ENCODE results near the gene LAG3.

Gene LAG3

DNA sequence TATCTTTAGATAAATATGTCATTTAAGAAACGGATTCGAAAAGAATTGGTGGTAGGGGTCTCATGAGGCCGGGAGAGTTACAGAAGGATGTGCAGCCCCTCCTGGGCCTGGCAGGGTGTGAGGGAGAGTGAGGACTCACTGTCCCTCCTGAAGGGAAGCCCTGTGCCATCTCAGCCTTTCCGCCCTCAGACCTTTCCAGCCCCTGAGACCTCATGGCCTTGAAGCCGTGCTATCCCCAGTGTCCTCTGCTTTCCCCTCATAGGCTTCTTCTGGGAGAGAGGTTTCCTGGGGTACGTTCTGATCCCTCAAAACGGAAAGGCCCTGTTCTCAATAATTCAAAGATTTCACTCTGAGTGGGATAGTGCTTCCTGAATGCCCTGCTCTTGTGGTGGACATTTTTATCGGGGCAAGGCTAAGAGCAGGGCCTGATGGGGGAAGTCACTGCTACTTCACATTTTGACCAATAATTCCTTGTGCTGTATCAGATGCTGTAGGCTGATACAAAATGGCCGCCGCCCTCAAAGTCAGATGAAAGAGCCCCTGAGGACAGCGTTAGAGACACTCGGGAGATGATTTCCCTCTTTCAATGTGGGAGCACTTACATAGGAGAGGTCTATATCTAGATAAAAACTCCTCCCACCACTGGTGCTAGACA is 18.3 kb downstream of the LAG3 start:
- no peak for DNase-seq (ENCODE audit: low spot score)

DNA sequence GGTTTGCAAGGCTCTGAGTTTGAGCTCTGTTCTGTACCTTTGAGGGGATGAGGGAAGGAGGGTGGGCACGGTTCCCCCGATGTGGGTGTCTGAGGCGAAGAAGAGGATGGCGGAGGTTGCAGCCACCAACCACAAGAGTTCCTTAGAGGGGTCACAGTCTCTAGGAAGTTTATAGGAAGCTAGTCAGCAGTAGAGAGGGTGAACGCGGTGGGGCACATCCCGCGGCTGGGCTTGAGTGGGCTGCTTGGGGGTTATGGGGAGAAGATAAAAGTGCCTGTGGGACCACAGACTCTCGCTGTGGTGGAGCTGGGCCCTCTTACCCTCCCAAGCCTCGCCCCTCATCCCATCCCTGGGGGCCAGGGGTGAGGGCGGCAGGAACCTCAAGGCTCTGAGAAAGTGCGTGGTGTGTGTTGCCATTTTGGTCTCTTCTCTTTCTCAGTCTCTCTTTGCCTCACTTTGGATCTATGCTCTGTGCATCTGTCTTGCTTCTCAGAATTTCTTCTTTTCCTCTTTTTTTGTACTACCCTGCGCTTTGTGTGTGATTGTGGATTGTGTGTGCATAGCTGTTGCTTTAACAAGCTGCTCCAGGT is 19.7 kb downstream of the LAG3 start:
- DNase-seq (ENCODE audit: low spot score), result no peak

DNA sequence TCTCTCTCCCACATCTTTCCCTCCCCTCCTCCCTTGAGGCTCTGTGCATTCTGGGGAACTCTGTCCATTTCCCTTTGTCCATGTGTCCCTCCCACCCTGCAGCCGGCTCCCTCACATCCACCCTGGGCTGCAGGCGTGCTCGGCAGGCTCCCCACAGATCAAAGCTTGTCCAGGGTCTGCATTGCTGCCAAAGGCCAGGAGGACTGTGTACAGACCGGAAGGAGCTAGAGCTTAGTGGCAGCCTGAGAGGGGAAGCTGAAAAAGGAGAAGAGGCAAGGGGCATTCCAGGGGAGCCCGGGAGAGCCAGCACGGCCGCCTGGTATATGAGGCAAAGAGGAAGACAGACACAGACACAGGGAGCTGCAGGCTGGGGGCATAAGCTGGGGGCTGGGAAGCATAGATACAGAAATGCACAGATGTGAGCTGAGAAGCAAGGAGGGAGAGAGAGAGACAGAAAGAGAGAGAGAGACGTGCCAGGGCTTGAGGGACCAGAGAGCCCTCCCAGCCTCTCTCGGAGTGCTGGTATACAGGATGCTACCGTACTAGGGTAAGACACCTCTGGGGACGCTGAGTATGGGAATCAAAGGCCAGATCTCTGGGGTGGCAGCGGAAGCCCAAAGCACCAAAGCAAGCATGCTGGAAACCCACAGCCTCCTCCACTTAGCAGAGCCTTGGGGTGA is 20.3 kb downstream of the LAG3 start:
- DNase-seq (ENCODE audit: low spot score), result no peak

DNA sequence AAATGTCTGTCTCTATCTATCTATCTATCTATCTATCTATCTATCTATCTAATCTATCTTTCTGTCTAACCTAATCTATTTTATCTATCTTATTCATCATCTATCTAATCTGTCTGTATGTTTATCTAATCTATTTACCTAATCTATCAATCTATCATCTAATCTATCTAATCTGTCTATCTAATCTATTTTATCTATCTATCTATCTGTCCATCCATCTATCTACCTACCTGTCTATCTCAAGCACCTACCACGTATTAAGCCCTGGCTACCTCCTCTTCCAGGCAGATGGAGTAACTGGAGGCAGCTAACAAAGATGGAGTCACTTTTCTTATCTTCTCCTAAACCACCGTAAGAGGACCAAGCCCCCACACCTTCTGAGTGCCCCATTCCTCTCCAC is 22.8 kb downstream of the LAG3 start:
- DNase-seq (ENCODE audit: low spot score), result no peak

DNA sequence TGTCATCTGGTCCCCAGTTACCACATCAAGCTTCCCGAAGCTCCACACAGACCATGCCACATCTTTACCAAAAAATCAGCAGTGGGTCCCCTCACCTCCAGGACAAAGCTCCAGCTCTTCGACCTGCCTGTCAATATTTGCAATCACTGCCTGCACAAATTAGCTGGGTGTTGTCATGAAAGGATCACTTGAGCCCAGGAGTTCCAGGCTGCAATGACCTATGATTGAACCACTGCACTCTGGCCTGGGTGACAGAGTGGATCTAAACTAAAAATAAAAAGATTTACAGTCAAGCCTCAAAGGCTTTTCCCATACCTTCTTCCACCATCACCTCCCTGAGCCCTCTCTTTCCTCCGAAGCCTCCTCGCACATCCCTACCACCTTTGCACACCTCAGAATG is 24.3 kb downstream of the LAG3 start:
- no peak for DNase-seq (ENCODE audit: low spot score)

DNA sequence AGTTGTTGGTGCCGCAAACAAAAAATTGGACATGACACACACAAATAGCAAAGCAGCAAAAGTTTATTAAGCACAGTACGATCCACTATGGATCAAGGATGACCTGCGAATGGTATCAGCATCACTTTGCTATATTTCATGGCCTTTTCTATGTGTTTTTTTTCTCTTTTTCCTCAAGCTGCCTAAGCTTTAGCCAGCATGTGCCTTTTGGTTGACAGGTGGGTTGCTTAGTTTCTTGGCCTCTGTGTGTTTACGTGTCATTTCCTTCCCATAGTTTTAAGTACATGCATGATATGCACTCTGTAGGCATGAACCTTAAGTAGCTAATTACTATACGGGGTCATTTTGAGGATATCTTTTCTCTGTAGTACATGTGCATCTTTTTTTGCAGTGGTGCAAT is 26.8 kb downstream of the LAG3 start:
- no peak for DNase-seq (ENCODE audit: low spot score)

DNA sequence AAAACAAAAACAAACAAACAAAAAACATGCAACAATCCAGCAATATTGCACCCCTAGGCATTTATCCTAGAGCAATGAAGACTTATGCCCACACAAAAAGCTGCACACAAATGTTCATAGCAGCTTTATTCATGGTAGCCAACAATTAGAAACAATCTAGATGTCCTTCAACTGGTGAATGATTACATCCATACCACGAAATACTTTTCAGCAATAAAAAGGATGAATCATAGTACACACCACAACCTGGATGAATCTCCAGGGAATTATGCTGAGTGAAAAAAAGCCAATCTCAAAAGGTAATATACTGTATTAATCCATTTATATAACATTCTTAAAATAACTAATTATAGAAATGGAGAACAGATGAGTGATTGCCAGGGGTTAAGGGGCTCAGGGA is 34.9 kb downstream of the LAG3 start:
- no peak for DNase-seq (ENCODE audit: low spot score)

DNA sequence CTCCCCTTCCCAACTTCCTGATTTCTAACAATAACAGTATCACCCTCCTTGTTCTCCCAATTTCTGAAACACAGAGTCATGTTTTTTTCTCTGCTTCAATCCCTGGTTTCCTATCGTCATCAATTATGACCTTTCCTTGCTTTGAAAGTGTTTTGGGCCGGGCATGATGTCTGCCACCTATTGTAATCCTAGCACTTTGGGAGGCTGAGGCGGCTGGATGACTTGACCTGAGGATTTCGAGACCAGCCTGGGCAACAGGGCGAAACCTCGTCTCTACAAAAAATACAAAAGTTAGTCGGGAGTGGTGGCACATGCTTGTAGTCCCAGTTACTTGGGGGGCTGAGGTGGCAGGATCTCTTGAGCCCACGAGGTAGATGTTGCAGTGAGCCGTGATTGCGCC is 36.7 kb downstream of the LAG3 start:
- DNase-seq (ENCODE audit: low spot score), result no peak

DNA sequence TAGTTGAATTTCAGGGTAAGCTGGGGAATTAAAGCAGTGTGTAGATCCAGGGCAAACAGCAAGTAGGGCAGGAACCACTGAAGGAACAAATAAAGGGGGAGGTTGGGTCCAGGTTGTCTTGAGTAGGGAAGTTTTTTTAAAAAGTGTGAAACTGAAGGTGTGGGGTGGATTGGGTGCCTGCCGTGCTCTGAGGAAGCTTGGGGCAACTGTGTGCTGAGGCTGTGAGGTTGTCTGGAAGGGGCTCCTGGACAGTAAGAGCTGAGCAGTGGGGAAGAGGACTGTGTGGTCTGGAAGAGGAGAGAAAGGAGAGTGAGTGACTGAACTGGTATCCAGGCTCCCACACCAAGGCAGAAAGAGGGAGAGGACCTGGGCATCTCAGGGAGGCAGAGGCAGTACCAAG is 38.4 kb downstream of the LAG3 start:
- DNase-seq (ENCODE audit: low spot score), result peak; percentile 12

DNA sequence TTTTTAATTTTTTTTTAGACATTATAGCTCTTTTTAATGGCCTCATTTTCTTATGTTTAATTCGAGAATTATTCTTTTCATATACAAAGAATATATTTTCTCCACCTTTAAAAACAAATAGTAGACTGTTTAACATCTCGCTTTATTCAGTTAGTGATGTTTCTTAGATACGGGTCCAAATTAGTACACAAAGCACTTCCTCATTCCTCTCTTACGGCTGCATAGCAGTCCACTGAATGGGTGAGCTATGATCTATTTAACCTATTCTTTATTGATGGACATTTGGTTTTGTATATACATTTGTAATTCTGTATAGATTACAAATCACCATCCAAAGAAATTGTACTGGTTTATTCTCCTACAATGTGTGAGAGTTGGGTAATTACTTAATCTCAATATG is 41.0 kb downstream of the LAG3 start:
- no peak for DNase-seq (ENCODE audit: low spot score)

DNA sequence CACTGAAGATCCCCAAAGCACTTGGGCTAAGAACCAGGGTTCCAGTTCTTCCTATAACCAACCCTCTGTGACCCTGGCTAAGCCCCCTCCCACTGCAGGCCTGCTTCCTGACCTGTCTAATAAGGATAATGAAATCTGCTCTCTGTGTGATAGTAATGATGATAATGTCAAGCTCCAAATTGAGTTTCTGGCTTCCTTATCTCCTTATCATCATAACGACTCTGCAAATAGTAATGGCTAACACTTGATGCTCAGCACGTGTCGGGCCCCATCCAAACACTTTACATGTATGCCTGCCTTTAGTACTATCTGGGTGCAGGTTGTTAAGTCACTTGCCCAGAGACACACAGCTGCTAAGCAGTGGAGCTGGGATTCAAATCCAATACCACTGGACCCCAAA is 44.3 kb downstream of the LAG3 start:
- no peak for DNase-seq (ENCODE audit: low spot score)

DNA sequence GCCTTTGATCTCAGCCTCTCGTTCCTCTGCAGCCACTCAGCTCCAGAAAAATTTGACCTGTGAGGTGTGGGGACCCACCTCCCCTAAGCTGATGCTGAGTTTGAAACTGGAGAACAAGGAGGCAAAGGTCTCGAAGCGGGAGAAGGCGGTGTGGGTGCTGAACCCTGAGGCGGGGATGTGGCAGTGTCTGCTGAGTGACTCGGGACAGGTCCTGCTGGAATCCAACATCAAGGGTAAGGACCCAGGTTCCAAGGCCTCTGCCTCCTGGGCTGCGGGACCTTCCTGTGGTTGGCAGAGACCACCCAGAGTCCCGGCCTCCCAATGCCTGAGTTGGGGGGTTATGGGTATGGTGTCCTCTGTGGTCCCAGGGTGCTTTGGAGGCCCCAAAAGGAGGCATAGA is 44.8 kb downstream of the LAG3 start:
- no peak for DNase-seq (ENCODE audit: low spot score)

DNA sequence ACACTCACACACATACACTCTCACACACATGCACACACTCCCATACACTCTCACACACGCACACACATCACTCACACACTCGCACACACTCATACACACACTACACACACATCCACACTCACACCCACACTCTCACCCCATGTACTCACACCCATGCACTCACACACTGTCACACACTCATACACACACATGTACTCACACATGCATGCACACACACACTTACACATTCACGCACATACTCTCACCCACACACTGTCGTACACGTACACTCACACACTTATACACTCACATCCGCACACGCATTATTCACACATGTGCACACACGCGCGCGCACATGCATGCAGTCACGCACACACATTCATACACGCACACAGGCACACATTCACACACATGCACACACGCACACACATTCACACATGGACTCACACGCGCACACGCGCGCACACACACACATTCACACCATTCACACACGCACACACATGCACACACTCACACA is 45.4 kb downstream of the LAG3 start:
- DNase-seq (ENCODE audit: low spot score), result no peak

DNA sequence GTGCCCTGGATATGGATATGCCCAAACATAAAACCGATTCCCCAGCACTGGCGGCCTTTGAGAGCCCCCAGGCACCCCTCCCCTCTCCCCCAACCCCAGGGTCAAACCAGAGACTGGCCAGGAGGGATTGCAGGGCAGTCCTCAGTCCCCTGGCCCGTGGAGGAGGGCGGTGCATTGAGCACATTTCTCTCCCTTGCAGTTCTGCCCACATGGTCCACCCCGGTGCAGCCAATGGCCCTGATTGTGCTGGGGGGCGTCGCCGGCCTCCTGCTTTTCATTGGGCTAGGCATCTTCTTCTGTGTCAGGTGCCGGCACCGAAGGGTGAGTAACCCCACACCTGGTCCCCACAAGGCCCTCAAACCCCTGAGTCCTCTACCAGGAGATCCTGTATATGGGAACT is 45.9 kb downstream of the LAG3 start:
- no peak for DNase-seq (ENCODE audit: low spot score)

DNA sequence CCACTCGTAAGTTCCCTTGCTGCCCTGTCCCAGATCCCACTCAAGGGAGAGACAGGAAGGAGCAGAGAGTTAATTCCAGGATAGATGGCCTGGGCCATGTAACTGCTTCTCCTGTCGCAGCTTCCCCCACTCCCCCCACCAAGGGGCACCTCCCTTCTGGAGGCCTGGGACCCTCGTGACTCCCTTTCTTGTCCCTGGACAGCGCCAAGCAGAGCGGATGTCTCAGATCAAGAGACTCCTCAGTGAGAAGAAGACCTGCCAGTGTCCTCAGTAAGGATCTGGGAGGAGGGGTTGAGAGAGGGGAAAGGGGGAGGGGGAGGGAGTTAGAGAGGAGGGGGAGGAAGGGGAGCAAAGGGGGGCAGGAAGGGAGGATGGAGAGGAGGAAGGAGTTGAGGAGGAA is 46.3 kb downstream of the LAG3 start:
- DNase-seq (ENCODE audit: low spot score), result no peak

DNA sequence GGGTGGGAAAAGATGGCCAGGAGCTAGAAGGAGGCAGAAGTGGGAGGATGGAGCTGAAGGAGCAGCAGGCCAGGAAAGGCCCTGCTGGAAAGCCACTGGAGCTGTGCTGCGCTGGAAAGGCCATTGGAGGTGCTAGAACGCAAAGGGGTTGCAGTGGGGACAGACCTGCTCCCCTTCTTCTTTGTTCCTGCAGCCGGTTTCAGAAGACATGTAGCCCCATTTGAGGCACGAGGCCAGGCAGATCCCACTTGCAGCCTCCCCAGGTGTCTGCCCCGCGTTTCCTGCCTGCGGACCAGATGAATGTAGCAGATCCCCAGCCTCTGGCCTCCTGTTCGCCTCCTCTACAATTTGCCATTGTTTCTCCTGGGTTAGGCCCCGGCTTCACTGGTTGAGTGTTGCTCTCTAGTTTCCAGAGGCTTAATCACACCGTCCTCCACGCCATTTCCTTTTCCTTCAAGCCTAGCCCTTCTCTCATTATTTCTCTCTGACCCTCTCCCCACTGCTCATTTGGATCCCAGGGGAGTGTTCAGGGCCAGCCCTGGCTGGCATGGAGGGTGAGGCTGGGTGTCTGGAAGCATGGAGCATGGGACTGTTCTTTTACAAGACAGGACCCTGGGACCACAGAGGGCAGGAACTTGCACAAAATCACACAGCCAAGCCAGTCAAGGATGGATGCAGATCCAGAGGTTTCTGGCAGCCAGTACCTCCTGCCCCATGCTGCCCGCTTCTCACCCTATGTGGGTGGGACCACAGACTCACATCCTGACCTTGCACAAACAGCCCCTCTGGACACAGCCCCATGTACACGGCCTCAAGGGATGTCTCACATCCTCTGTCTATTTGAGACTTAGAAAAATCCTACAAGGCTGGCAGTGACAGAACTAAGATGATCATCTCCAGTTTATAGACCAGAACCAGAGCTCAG is 47.0 kb downstream of the LAG3 start:
- no peak for DNase-seq (ENCODE audit: low spot score)

DNA sequence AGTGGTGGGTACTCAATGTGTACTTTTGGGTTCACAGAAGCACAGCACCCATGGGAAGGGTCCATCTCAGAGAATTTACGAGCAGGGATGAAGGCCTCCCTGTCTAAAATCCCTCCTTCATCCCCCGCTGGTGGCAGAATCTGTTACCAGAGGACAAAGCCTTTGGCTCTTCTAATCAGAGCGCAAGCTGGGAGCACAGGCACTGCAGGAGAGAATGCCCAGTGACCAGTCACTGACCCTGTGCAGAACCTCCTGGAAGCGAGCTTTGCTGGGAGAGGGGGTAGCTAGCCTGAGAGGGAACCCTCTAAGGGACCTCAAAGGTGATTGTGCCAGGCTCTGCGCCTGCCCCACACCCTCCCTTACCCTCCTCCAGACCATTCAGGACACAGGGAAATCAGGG is 47.8 kb downstream of the LAG3 start:
- no peak for DNase-seq (ENCODE audit: low spot score)

DNA sequence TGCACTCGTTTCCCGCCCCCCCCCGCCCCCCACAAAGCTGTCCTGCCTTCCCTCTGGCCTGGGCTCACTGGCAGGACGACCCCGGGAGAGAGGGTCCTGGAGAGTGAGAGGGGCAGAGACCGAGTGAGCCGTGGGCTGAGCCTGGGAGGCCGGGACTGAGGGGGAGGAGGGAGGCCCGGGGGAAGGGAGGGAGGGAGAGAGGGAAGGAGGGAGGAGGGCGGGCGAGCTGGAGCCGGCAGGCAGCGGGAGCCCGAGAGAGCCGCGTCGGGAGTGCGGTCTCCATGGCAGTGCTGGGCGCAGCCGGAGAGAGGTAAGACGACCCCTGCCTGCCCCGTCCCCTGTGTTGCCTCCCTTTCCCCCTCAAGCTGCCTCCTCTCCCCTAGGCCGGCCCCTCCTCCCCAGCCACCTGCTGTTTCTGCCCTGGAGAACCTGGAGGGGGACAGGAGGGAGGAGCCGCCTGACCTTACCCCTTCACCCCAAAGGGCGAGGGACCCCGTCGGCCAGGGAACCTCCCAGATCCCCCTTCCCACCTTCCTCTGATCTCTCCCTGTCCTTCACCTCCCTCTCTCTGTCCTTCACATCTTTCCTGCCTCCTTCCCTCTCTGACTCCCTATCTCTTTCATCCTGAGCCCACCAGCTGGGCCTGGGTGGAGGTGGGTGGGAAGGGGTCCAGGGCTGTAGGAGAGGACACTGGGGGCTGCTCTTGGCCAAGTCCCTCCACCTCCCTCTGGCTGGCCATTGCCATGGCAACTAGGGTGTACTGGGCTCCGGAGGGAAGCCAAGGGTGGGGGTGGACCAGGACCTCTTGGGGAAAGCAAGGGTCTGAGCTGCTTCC is 49.5 kb downstream of the LAG3 start, which contains the start of gene GPR162:
Gene GPR162, plus strand, starts transcription at position 231 of the 835 bp plus-strand sequence. CDS start 2,078 bp downstream, outside the sequence.
- DNase-seq (ENCODE audit: low spot score), result peak; percentile 86

DNA sequence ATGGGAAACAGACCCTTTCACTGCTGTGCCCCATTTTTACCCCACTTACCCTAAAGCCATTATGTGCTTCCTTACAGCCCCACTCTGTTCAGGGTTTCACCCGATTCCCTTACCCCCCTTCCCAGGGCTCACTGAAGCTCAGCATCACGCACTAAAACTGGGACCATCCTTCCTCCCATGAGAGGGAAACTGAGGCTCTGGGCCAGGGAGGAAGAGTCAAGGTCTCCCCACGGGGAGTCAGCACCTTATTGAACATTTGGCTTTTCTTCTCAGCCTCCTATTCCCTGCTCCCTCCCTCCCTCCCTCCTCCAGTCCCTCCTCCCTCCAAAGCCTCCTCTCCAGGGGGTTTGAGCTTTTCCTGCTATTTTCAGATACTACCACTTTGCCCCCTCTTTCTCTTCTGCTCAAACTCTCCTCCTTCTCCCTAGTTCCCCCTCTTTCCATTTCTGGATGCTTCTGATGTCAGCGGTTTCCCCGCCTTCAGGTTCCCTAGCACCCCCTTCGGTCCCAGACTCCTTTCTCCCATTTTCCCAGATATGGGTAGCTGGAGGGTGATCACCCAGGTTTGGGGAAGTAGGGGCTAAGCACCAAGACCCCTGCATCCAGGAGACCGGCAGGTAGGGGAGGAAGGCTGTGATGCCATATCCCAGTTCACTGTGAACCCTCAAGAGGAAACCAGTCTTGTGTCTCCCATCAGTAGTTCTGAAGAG is 50.3 kb downstream of the LAG3 start:
- DNase-seq (ENCODE audit: low spot score), result no peak

DNA sequence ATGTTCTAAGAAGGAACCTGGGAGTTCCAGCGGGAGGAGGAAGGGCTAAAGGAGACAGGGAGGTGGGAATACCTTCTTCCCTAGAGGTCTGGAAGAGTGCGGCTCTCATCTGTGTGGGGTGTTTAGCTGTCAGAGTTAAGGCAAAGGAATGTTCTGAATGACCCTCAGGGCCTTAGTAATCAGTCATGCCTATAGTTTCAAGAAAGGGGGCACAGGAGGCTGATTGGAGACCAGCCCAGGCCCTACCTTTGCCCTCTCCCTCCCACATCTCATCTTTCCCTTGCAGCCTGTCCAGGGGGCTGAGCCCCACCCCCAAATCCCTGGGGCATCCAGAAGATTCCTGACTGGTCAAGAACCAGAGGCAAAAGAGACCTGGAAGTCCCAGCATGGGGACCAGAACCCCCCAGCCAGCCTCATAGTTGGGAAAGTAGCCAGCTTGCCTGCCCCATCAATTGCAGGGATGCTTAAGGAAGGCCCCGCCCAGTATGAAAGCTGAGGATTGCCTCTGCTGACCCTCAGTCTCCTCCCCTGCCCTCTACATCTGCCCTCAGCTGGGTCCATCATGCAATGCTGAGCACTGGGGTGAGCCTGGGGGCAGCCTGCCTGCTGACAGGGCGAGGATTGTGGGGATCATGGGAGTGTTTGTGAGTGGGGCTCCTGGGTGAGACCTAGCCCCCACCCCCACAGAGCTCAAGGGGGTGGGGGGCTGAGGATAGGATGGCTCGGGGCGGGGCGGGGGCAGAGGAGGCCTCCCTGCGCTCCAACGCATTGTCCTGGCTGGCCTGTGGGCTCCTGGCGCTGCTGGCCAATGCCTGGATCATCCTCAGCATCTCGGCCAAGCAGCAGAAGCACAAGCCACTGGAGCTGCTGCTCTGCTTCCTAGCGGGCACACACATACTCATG is 51.1 kb downstream of the LAG3 start:
- no peak for DNase-seq (ENCODE audit: low spot score)
